GM18867 (cell line): ENCODE measurements around the gene WDR18.

Source experiments
- ATAC-seq: cut with Tn5 transposase; IDR thresholded peaks from one replicate; pipeline ENCODE4 v1.9.1; 2021; ENCODE audit warnings: mild to moderate bottlenecking, moderate library complexity; ENCODE audit not compliant: unreplicated experiment

Gene WDR18

DNA sequence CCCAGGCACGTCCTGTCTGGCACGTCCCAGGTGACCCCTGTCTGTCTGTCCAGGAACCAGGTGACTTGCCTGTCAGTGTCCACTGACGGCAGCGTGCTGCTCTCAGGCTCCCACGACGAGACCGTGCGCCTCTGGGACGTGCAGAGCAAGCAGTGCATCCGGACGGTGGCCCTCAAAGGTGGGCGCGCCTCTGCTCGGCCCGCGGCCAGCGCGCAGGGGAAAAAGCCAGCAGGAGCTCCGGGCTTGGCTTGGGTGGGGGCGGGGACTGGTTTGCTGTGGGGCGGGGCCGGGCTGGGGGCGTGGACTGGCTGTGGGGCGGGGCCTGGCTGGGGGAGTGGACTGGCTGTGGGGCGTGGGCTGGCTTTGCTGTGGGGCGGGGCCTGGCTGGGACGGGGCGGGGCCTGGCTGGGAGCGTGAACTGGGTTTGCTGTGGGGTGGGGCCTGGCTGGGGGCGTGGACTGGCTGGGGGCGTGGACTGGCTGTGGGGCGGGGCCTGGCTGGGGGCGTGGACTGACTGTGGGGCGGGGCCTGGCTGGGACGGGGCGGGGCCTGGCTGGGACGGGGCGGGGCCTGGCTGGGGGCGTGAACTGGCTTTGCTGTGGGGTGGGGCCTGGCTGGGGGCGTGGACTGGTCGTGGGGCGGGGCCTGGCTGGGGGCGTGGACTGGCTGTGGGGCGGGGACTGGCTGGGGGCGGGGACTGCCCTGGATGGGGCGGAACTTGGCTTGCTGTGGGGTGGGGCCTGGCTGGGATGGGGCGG, 7.2 kb downstream of the WDR18 start:
- ATAC-seq: no peak

DNA sequence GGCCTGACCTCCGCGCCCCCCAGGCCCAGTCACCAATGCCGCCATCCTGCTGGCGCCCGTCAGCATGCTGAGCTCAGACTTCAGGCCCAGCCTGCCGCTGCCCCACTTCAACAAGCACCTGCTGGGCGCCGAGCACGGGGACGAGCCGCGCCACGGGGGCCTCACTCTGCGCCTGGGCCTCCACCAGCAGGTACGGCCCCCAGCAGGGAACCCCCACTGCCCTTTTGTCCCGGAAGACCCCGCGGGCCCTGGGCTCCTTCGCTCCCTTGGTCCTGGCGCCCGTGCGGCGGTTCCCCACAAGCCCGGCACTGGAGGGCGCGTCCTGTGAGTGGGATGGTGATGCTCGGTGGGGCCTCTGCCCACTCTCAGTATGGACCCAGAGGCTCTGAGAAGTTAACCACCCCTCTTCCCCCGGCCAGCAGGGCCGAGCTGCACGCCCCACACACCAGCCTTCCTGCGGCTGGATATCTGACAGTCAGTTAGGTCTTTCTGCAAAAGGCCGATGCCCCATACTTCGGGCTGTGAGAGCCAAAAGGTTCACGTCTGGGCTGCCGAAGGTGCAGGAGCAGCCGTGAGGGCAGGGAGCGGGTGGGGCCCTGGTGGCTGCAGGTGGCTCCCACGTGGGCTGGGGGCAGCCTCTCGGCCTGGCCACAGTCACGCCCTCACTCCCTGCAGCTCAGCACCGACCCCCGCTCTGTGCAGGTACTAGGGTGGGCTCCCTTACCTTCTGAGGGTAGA, 8.0 kb downstream of the WDR18 start:
- ATAC-seq: no peak

DNA sequence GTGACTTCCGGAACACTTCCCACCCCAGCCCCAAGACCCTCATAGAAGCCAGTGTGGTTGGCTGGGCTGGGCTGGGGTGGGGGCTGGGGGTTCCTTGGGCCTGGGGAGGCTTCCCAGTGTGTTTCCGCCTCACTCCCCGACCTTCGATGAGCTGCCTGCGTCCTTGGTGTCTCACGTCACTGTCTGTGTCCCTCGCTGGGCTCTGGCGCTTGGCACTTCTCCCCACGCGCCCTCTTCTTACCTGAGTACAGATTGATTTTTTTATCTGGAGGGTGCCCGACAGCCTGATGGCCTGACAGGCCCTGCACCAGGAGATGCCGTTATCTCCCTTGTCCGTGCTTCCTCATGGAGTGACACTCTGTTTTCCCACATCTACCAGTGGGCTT, 8.5 kb downstream of the WDR18 start:
- no peak for ATAC-seq

DNA sequence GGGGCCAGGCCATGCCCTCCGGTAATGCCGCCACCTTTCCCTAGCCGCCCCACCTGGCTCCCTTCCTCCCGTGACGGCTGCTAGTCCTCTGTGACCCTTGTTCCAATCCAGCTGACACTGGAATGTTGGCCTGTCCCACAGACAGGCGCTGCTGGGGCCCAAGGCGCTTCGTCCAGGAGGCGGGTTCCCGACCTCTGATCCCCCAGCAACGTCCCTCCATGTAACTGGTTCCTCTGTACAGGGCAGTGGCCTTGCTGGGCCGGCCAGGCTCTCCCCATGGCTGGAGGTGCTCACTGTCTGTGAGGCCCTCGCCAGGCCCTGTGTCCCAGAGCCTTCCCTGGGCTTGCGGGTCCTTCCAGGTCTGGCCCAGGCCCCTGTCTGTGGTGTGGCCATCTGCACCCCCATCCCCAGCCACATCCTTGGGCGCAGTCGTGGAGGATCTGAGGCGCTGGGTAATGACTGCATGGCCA, 9.3 kb downstream of the WDR18 start:
- no peak for ATAC-seq

DNA sequence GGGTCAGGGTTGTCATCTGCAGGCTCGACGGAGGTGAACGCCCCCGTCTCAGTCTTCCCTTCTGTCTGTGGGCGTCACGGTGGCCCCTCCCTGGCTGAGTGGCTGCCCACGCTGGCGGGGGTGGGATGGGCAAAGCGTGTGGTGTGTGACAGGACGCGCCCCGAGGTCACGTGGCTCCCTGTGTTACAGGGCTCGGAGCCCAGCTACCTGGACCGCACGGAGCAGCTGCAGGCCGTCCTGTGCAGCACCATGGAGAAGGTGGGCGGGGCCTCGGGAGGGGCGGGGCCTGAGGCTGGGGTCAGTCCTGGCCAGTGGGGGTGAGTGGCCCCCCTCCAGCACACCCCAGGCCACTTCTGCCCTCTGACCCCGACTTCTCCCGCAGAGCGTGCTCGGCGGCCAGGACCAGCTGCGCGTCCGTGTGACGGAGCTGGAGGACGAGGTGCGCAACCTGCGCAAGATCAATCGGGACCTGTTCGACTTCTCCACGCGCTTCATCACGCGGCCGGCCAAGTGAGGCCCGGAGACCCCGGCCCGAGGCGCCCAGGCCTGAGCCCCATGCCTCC, 9.8 kb downstream of the WDR18 start:
- no peak for ATAC-seq

DNA sequence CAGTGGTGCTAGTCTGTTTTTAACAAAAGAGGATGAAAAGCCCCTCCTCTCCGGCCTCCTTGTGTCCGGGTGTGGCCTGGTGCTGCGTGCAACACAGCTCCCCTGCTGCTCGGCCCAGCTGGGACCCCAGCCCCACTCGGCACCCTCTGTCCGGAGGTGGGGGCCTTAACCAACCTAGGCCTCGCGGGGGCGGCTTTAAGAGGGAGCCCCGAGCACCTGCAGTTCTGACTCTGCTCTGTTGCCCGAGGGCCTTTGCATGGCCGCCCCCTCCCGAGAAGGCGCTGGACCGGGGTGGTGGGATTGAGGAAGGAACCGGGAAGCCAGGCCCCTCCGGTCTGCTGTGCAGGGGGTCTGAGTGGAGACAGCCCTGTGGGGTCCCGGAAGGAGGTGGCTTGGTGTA, 10.4 kb downstream of the WDR18 start:
- ATAC-seq: no peak

DNA sequence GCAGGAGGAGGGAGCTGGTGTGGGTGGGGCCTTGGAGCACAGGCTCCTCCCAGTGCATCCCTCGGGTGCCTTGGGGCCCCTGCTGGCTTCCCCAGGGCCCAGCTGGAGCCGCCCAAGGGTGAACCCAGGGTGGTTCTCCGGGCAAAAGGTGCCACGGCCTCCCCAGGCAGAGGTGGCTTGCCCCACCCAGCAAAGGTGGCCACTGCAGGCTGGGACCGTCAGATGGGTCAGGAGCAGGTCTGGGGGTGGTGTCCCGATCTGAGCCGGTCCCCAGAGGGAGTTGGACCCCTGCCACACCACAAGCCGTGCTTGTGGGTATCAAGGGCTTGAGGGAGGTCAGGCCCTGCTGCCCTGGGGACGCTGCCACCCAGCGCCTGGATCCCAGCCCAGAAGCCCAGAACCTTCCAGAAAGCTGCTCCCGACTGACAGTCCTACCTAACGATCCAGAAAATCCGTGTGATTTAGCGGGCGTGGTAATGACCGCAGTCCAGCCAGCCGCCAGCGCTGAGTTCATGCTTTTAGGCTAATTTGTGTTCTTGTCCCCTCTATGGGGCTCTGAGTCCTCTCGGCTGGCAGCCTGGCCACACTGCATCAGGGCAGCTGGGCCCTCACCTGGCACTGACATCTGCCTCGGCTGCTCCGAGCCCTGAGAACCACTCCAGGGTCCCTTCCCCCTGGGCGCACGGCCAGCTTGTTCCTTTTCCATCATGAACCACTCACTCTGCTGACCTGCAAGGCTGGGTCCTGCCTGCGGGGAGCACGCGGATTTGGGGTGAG, 11.1 kb downstream of the WDR18 start:
- no peak for ATAC-seq

DNA sequence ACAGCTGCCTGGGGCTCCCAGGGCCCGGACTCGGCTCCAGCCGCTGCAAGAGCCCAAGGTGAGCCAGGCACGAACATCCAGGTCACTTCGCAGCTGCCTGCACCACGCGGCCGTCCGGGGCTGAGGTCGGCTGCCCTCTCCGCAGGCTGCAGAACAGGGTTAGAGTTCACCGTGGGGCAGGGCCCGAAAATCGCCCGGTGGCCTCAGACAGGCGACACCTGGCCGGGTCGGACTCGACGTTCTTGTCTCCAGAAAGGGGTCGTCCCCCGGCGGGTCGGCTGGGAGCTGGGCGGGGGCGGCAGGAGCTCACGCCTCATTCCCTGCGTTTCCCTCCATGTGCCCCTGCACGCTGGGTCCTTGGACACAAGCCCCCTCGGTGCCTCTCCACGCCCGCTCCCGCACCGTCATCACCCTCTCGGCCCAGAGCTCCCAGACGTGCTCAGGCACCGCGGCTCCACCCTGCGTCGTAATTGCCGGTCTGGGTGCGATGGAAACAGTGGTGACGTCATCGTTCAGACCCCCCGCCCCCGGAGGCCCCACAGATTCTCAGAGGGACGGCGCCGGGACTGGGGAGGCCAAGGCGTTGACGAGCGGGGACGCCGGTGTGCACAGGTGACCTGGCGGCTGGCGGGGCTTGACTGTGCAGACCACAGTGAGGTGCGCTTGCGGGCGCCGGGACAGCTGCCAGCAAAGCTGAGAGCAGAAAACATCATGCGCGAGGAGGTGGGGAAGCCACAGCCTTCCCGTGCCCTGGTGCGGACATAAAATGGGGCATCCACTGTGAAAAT, 12.1 kb downstream of the WDR18 start:
- ATAC-seq: no peak

DNA sequence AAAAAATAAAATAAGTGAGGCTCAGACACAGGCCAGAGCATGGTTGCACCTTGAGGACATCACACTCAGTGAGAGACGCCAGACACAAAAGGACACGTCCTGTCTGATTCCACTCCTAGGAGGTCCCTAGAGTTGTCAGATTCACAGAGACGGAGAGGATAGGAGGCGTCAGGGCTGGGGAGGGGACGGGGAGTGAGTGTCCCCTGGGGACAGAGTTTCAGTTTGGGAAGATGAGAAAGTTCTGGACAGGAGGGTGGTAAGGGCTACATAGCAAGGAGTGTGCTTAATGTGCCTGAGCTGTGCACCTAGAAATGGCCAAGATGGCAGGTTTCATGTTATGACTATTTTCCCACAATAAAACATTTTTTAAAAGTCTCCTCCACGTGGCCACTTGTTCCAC, 13.9 kb downstream of the WDR18 start:
- ATAC-seq: no peak

DNA sequence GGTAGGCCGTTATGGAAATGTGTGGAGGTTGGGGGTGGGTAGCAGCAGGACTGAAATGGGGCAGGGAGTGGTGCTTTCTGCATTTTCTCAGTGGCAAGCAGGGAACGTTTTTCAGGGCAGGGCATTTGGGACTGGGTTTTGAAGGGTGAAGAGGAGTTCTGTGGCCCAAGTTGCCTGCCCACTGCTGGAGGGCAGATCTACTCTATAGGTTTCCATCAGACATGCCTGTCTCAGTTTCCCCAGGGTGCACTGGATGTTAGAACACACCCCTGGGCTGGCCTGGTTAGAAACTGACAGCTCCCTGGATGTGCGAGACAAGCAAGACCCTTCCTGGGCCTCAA, 15.2 kb downstream of the WDR18 start:
- no peak for ATAC-seq

DNA sequence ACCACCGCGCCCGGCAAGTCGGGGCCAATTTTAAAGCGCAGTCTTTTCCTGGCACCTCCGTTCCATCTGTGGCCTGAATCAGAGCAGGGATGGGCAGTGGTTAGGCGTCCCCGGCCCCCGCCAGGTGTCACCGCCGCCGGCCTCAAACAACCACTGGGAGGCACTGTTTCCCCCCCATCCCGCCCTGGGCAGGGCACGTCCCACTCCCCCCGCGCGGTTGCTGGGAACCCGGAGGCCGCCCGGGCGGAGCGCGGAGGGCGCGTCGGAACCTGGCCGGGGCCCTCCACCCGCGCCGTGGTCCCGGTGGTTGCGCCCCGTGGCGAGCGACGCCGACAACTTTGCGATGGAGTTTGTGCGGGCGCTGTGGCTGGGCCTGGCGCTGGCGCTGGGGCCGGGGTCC, 15.9 kb downstream of the WDR18 start, which contains the start of gene GRIN3B:
GRIN3B (plus strand) TSS at position 325 of the 400 bp plus-strand sequence; CDS start at position 344, 19 bp downstream.
- no peak for ATAC-seq

DNA sequence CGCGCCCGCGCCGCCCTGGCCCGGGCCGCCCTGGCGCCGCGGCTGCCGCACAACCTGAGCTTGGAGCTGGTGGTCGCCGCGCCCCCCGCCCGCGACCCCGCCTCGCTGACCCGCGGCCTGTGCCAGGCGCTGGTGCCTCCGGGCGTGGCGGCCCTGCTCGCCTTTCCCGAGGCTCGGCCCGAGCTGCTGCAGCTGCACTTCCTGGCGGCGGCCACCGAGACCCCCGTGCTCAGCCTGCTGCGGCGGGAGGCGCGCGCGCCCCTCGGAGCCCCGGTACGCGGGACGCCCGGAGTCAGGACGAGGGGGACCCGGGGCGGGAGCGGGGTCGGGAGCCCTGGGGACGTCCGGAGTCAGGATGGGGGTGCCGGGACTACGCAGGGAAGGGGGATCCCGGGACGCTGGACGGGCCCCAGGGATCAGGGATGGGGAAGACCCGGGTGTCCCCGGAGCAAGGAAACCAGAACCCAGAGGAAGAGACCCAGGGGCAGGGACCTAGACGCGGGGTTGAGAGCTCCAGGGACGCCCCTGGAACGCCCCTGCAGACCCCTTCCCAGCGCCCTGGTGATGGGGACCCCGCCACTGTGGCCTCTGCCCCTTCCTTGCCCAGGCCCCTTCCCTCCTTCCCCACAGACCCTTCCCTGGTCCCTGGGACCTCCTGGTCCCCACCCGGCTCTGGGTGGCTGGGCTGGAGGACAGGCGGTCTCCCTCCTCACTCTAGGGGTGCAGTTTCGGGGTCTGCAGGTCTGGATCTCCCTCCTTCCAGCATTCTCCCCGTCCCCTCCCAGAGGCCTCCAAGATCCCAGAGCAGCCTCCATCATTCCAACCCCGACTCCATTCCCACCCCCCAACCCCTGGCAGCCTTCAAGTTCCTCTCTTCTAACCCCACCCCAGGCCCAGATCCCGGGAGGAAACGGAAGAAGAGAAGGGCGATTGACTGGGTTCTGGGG, 16.7 kb downstream of the WDR18 start:
- ATAC-seq: no peak

DNA sequence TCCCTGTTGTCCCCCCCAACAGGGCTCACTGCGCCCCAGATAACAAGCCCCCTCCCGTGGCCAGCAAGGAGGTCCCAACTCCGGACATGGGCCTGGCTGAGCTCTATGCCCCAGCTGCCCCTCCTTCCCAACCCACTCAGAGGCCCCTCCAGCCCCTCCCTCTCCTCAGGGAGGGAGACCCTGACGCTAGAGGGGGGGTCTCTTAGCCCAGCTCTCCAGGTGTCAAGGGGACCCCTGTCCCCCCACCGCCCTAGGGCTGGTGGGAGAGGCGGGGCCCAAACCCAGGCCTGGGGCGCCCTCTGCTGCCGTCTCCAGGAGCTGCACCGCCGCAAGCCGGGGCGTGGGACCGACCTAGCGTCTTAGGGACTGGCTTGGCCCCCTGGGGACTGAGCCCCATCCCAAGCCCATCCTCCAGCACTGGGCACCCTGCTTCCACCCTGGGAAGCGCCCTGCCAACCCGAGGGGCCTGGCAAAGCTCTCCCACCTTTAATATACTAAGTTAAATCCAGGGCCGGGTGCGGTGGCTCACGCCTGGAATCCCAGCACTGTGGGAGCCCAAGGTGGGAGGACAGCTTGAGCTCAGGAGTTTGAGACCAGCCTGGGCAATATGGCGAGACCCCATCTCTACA, 17.5 kb downstream of the WDR18 start:
- no peak for ATAC-seq

DNA sequence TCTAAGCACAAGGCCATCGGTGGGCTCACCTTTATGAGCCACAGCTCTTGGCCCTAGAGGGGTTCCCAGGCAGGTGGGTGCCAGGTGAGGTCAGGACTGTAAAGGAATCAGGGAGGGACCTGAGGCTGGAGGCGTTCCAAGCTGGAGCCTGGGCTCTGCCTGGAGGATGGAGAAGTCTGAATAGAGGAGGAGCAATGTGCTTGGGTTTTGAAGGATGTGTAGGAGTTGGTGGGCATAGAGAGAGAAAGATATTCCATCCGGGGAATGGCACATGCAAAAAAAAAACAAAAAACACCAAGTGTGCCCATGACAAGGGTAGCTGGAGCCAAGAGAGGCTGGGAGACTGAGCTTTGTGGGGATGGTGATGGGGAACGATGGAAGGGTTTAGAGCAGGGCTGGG, 18.5 kb downstream of the WDR18 start:
- ATAC-seq: no peak

DNA sequence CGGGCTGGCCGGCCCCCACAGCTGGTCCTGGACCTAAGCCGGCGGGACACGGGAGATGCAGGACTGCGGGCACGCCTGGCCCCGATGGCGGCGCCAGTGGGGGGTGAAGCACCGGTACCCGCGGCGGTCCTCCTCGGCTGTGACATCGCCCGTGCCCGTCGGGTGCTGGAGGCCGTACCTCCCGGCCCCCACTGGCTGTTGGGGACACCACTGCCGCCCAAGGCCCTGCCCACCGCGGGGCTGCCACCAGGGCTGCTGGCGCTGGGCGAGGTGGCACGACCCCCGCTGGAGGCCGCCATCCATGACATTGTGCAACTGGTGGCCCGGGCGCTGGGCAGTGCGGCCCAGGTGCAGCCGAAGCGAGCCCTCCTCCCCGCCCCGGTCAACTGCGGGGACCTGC, 19.1 kb downstream of the WDR18 start:
- ATAC-seq: no peak

DNA sequence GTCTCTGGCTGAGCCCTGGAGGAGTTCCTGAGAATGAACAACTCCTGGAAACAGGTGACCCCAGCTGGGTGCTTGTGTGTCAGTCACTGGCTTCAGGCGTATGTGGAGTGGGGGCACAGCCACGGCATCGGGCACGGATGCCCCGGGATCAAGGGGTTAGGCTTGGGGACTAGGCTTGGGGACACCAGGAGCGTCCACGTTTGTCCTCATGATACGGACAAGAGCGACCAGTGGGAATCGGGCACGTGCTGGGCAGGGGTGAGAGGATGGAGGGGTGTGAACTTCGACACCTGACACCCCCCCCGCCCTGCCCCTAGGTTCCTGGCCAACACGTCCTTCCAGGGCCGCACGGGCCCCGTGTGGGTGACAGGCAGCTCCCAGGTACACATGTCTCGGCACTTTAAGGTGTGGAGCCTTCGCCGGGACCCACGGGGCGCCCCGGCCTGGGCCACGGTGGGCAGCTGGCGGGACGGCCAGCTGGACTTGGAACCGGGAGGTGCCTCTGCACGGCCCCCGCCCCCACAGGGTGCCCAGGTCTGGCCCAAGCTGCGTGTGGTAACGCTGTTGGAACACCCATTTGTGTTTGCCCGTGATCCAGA, 20.2 kb downstream of the WDR18 start:
- no peak for ATAC-seq

DNA sequence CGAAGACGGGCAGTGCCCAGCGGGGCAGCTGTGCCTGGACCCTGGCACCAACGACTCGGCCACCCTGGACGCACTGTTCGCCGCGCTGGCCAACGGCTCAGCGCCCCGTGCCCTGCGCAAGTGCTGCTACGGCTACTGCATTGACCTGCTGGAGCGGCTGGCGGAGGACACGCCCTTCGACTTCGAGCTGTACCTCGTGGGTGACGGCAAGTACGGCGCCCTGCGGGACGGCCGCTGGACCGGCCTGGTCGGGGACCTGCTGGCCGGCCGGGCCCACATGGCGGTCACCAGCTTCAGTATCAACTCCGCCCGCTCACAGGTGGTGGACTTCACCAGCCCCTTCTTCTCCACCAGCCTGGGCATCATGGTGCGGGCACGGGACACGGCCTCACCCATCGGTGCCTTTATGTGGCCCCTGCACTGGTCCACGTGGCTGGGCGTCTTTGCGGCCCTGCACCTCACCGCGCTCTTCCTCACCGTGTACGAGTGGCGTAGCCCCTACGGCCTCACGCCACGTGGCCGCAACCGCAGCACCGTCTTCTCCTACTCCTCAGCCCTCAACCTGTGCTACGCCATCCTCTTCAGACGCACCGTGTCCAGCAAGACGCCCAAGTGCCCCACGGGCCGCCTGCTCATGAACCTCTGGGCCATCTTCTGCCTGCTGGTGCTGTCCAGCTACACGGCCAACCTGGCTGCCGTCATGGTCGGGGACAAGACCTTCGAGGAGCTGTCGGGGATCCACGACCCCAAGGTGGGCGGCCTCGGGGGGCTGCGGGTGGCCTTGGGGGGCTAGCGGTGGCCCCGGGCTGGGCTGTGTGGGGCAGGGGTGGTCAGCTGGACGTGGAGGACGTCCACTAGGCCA, 20.9 kb downstream of the WDR18 start:
- ATAC-seq: no peak
